Fibroblast of skin of left biceps (primary cell): Measurements from ENCODE around the gene KIAA1671.

Experiments used
- DNase-seq, 2 experiments: peaks; one replicate each; pipeline ENCODE4 v3.0.0-alpha.2; 2013; ENCODE audit warnings: low read depth in 2 of 2

Gene KIAA1671

GRCh38 chr22:24981656-24982055 lies 29.1 kb downstream of the KIAA1671 start:
- DNase-seq: no peak

GRCh38 chr22:24982301-24983056 lies 30.0 kb downstream of the KIAA1671 start:
- DNase-seq: no peak

DNA sequence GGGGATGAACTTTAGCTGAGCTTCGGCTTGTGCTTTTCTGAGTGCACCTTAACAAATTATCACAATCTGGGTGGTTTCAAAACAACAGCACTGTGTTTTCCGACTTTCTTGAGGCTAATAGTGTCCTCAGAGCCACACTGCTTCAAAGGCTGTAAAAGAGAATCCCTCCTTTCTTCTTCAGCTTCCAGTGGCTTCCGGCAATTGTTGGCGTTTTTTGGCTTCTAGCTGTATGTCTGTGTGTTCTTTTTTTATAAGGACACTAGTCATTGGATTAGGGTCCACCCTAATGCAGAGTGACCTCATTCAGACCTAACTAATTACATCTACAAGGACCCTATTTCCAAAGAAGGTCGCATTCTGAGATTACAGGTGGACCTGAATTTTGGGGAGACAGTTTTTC lies 30.6 kb downstream of the KIAA1671 start:
- no peak for DNase-seq

GRCh38 chr22:24984122-24984521 lies 31.6 kb downstream of the KIAA1671 start:
- no peak for DNase-seq

GRCh38 chr22:24985826-24986214 lies 33.3 kb downstream of the KIAA1671 start:
- DNase-seq: no peak

DNA sequence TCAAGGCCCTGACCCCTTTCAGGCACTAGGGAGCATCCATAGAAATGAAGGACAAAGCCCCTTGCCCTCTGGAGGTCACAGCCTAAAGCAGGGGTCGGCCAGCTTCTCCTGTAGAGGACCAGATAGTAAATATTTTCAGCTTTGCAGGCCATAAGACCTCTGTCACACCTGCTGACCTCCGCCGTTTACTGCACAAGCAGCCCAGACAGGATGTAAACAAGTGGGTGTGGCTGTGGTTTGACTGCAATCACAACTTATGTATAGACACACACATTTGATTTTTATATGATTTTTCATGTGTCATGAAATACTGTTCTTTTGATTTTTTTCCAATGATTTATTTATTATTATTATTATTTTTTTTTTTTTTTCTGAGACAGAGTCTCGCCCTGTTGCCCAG lies 34.3 kb downstream of the KIAA1671 start:
- no peak for DNase-seq

GRCh38 chr22:24989135-24989534 lies 36.6 kb downstream of the KIAA1671 start:
- no peak for DNase-seq

GRCh38 chr22:24989541-24989951 lies 37.0 kb downstream of the KIAA1671 start:
- DNase-seq: no peak

GRCh38 chr22:24990344-24990905 lies 37.9 kb downstream of the KIAA1671 start:
- DNase-seq: no peak

DNA sequence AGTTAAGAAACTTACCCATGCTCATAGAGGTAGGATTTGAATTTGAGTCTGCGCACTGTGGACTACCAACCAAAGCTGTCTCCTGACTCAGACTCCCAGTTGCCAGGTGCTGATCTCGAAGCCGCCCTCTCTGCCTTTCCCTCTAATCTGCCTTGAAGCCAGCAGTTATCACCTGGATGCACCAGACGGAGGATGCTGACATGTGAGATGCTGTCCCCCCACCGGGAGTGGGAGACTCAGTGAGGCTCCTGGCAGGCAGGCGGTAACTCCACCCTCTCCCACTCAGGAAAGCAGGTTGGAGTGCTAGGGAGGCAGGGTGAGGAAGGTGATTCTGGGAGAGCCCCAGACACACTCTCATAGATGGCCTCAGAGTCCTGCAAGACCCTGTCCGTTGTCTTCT lies 40.4 kb downstream of the KIAA1671 start:
- DNase-seq: no peak

GRCh38 chr22:24994070-24994763 lies 41.7 kb downstream of the KIAA1671 start:
- no peak for DNase-seq

DNA sequence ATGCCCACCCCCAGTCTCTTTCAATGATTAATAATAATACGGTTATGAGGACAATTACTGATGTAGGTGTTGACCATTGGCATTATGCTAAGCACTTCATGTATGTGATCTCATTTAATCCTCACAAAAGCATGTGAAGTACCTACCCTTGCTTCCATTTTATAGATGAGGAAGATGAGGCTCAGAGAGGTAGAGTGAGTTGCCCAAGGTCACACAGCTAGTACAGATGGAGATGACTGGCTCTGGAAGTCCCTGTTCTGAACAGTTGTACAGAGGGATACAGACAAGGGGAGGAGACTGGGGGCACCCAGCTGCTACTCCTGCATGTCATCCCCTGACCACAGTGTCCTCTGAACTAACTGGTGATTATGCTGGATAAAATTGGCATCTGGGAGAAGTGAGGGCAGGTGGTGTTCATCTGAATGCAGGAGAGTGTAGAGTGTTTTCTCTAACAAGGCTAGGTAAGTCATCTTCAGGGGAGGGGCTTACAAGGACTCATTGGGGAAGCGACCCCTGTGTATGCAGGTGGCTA lies 43.2 kb downstream of the KIAA1671 start:
- no peak for DNase-seq

DNA sequence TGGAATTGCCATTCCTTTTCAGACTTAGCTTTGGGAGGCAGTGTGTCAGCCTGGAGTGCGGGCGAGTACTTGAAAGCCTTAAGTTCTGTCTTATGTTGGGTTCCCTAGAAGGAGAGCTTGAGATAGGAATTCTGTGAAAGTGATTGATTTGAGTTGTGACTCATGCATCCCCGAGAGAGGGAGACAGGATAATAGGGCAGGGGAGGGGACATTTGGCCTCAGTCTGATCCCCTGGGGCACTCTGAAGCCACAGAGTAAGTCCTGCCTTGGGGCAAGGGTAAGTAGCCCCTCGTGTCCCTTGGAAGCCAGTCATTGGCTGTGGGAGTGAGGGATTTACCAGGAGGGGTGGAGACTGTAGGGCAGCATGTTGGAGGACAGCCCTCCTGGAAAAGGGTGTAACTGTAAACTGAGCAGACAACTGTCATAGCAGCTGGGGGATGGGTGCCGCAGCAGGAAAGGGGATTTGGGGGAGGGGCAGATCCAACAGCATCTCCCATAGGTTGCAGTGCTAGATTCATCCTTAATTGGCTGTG lies 44.0 kb downstream of the KIAA1671 start:
- DNase-seq: no peak

DNA sequence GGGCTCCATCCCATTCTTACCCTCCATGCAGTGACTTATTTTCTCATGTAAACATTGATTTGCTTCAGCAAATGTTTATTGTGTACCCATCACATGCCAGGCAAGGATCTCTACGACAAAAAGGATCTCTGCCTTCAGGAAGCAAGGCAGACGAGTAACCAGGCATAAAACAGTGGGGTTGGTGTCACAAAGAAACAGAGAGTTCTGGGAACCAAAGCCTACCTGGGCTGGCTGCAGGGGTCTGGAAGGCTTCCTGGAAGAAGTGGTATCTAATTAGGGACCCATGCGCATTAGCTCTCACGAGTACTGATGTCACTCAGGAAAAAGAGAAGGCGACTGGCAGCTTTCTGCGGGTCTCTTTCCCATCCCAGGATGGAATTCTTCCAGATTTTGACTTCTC lies 44.5 kb downstream of the KIAA1671 start:
- DNase-seq: no peak

- no peak for DNase-seq
Observed at GRCh38 chr22:25000686-25001085, 48.2 kb downstream of the KIAA1671 start.

GRCh38 chr22:25002241-25002985 lies 49.9 kb downstream of the KIAA1671 start:
- DNase-seq: no peak

DNA sequence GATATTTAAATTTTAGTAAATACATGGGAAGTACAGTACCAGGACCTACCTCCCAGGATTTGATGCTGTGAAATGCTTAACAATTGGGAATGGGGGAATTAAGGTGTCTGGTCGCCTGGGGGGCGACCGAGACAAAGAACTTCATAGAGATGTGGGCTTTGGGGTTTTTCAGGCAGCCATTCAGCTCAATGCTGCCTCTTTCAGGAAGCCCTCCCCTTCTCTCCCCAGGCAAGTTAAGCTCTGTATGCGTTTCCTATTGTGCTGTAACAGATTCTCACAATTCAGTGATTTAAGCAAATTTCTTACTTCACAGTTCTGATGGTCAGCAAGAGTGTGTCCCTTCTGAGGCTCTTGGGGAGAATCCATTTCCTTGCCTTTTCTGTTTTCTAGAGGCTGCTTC lies 53.8 kb downstream of the KIAA1671 start:
- no peak for DNase-seq

GRCh38 chr22:25007444-25008106 lies 55.1 kb downstream of the KIAA1671 start:
- DNase-seq: no peak

GRCh38 chr22:25008666-25009065 lies 56.1 kb downstream of the KIAA1671 start:
- no peak for DNase-seq

DNA sequence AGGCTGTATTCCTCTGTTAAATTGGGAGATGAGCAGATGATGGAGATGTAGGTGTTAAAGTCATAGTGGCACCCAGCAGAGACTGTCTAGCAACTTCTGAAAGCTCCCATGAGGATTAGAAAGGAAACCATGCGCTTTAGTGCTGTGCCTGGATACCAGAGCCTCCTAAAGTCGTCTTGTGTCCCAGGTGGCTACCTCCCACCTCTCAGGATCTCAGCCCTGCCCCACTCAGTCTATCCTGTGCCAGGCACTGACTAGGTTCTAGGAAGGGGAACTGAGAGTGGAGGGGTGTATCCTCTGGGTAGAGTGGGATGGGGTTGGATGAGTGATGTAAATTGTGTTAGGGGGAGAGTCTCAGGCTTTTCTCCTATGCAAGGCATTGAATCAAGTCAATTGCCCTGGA lies 60.2 kb downstream of the KIAA1671 start:
- DNase-seq: no peak

DNA sequence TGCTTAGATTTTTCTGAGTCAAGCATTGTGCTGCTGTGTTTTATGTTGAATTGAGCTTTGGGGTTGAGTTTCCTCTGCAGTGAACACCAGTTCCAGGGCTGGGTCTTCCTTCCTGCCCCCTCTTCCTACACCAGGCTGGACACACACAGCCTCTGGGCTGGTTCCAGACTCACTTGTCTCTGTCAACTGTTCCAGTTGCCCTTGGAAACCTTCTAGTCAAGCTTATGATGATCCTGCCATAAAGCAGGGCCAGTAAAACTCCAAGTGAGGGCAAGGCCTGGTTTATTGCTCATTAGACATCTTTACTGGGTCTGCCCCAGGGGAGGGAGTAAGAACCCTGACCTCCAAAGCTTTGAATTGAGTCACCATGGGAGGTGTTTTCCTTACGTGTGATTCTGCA lies 61.1 kb downstream of the KIAA1671 start:
- DNase-seq: no peak
